Neural cell (in vitro differentiated cells): ENCODE results near the gene CLEC20A.

Experiments
- CTCF ChIP-seq: fragments of 450-650 bp; IDR thresholded peaks from 2 replicates; pipeline ENCODE4 v1.5.1; 2014; ENCODE audit warnings: antibody characterized with exemption, mild to moderate bottlenecking, moderate library complexity; ENCODE audit not compliant: poor library complexity, severe bottlenecking
- EZH2 ChIP-seq: fragments of 200-600, 300-800 bp; shearing (Covaris generic), sonication (generic); IDR thresholded peaks from 2 replicates; pipeline ENCODE4 v1.6.1; 2014; ENCODE audit warnings: antibody characterized with exemption, low read length, borderline replicate concordance, mild to moderate bottlenecking; ENCODE audit not compliant: insufficient read depth, poor library complexity, severe bottlenecking
- RAD21 ChIP-seq: fragments of 450-650 bp; conservative IDR thresholded peaks from 2 replicates; pipeline ENCODE4 v1.6.1; 2014; ENCODE audit warnings: antibody characterized with exemption, mild to moderate bottlenecking, moderate library complexity
- REST ChIP-seq: IDR thresholded peaks from 2 replicates; pipeline ENCODE4 v1.6.1; 2012; ENCODE audit warnings: borderline replicate concordance
- TAF1 ChIP-seq: IDR thresholded peaks from 2 replicates; pipeline ENCODE4 v1.6.1; 2012; ENCODE audit warnings: low read depth

GRCh38 chr1:178510155-178510554 is 13.4 kb upstream of the CLEC20A start:
- TF ChIP-seq RAD21 = no peak
- TF ChIP-seq EZH2 = no peak
- no peak for TF ChIP-seq CTCF
- TF ChIP-seq REST = no peak
- TF ChIP-seq TAF1 = no peak
